ENCODE results near the gene SPINK13. TPM values are rescaled to one million over a fixed set of nuclear protein-coding genes. Genes with fewer than 3 reads are reported as not detected.
"Not testable (repeated sequence)": the region's sequence is repeated elsewhere in the genome, so short reads cannot be mapped to it uniquely, and the experiment has no call there.

SPINK13 gene
- polyA plus RNA-seq, 1 donor = 0.45 TPM

- no peak for DNase-seq
Observed at GRCh38 chr5:148314187-148314586, 45.6 kb downstream of the SPINK13 start.

GRCh38 chr5:148314731-148315130, 46.1 kb downstream of the SPINK13 start:
- no peak for DNase-seq

- DNase-seq = not testable (repeated sequence)
Observed at GRCh38 chr5:148320011-148320963, 51.7 kb downstream of the SPINK13 start.

- no peak for DNase-seq
Observed at GRCh38 chr5:148333262-148333849, 64.8 kb downstream of the SPINK13 start.

- no peak for DNase-seq
Observed at GRCh38 chr5:148335259-148335658, 66.7 kb downstream of the SPINK13 start, which contains the start of gene SPINK9. TSS of gene SPINK9 (plus strand) at chr5:148335559. CDS start at chr5:148335614, 55 bp downstream.

Other genes starting within 250 kb of the SPINK13 start
- 0.41 TPM for gene SPINK5, start 204.8 kb upstream of the SPINK13 start, polyA plus RNA-seq (ENCODE audit: insufficient read length)
- not detected for gene SPINK14, start 100.2 kb upstream of the SPINK13 start, polyA plus RNA-seq (ENCODE audit: insufficient read length)
- not detected for gene SPINK6, start 65.8 kb upstream of the SPINK13 start, polyA plus RNA-seq (ENCODE audit: insufficient read length)
- gene MARCOL, start 30.3 kb upstream of the SPINK13 start, polyA plus RNA-seq (ENCODE audit: insufficient read length) = not detected
- gene SPINK7, start 43.6 kb downstream of the SPINK13 start, polyA plus RNA-seq (ENCODE audit: insufficient read length) = 0.61 TPM
- not detected for gene SPINK9, start 66.8 kb downstream of the SPINK13 start, polyA plus RNA-seq (ENCODE audit: insufficient read length)
- 26.9 TPM for gene FBXO38, start 115.2 kb downstream of the SPINK13 start, polyA plus RNA-seq (ENCODE audit: insufficient read length)